K562 (cell line): ENCODE measurements around the gene LENEP. TPM values are rescaled to one million over a fixed set of nuclear protein-coding genes. Genes with fewer than 3 reads are reported as not detected.

Source experiments
- BMI1 ChIP-seq: fragments of 150-350 bp; IDR thresholded peaks from 2 replicates; pipeline ENCODE4 v1.6.1; 2014; ENCODE audit warnings: low read length
- BRF1 ChIP-seq: IDR thresholded peaks from 3 replicates; pipeline ENCODE4 v1.6.1; 2011; ENCODE audit warnings: borderline replicate concordance, mild to moderate bottlenecking; ENCODE audit not compliant: insufficient read length; ENCODE audit errors: extremely low read depth
- CBX3 ChIP-seq, 2 experiments: IDR thresholded peaks; 1 replicate in 1 of 2; 2 replicates in 1 of 2; pipeline ENCODE4 v1.6.1; 2012; ENCODE audit warnings: inconsistent platforms in 2 of 2, low read length in 2 of 2, borderline replicate concordance in 1 of 2, control low read depth in 1 of 2
- DDX20 ChIP-seq: fragments of 450-650 bp; IDR thresholded peaks from 2 replicates; pipeline ENCODE4 v1.6.1; 2016; ENCODE audit warnings: missing genetic modification characterization, low read depth, mild to moderate bottlenecking, missing compliant biosample characterization, moderate library complexity
- E2F3 ChIP-seq: fragments of 250-450 bp; sonication (Bioruptor Pico); IDR thresholded peaks from 2 replicates; pipeline ENCODE4 v1.4.0; 2020; ENCODE audit warnings: mild to moderate bottlenecking
- FOXA3 ChIP-seq, 2 experiments: fragments of 450-650 bp in 1 of 2; sonication (generic) in 1 of 2; formaldehyde crosslinking; IDR thresholded peaks in 1 of 2; conservative IDR thresholded peaks in 1 of 2; 2 replicates each; pipeline versions ENCODE4 v1.4.0 to v1.8.0; 2020 to 2022; ENCODE audit warnings: mild to moderate bottlenecking in 2 of 2, missing genetic modification reagents in 1 of 2
- FOXM1 ChIP-seq, 2 experiments: fragments of 450-650 bp in 1 of 2; sonication (generic) in 1 of 2; formaldehyde crosslinking in 1 of 2; IDR thresholded peaks; 2 replicates each; pipeline versions ENCODE4 v1.6.1 to v1.9.0; 2017 to 2022; ENCODE audit warnings: low read depth in 2 of 2, mild to moderate bottlenecking in 2 of 2, missing genetic modification reagents in 1 of 2, moderate library complexity in 1 of 2
- GATA2 ChIP-seq: sonication (generic); formaldehyde crosslinking; IDR thresholded peaks from 2 replicates; pipeline ENCODE4 v1.4.0; 2020; ENCODE audit warnings: mild to moderate bottlenecking, missing genetic modification reagents
- HNRNPLL ChIP-seq: fragments of 200-400 bp; formaldehyde crosslinking; IDR thresholded peaks from 2 replicates; pipeline ENCODE4 v1.6.1; 2017; ENCODE audit warnings: low read length, low read depth, mild to moderate bottlenecking; ENCODE audit not compliant: poor library complexity, severe bottlenecking
- HNRNPUL1 ChIP-seq: fragments of 200-400 bp; formaldehyde crosslinking; IDR thresholded peaks from 2 replicates; pipeline ENCODE4 v1.6.1; 2017; ENCODE audit warnings: low read length
- NCOA4 ChIP-seq: fragments of 450-650 bp; IDR thresholded peaks from 2 replicates; pipeline ENCODE4 v1.6.1; 2018; ENCODE audit warnings: mild to moderate bottlenecking; ENCODE audit not compliant: partially characterized antibody
- PTRF ChIP-seq: fragments of 450-650 bp; IDR thresholded peaks from 2 replicates; pipeline ENCODE4 v1.6.1; 2016; ENCODE audit warnings: mild to moderate bottlenecking, missing genetic modification characterization, missing compliant biosample characterization
- RBM34 ChIP-seq: fragments of 200-400 bp; formaldehyde crosslinking; IDR thresholded peaks from 2 replicates; pipeline ENCODE4 v1.6.1; 2018; ENCODE audit warnings: low read length, borderline replicate concordance; ENCODE audit not compliant: insufficient read depth
- RHOXF2B ChIP-seq: fragments of 250-450 bp; sonication (Bioruptor Pico); conservative IDR thresholded peaks from 2 replicates; pipeline ENCODE4 v1.5.1; 2021
- SIN3B ChIP-seq: fragments of 450-650 bp; IDR thresholded peaks from 2 replicates; pipeline ENCODE4 v1.6.1; 2017; ENCODE audit warnings: low read depth, mild to moderate bottlenecking, moderate library complexity
- SRSF1 ChIP-seq: fragments of 200-400 bp; formaldehyde crosslinking; IDR thresholded peaks from 2 replicates; pipeline ENCODE4 v1.6.1; 2017; ENCODE audit warnings: mild to moderate bottlenecking, low read depth, low read length, moderate library complexity
- YBX1 ChIP-seq: fragments of 450-650 bp; IDR thresholded peaks from 2 replicates; pipeline ENCODE4 v1.7.1; 2016; ENCODE audit warnings: mild to moderate bottlenecking
- ZC3H8 ChIP-seq: fragments of 450-650 bp; IDR thresholded peaks from 2 replicates; pipeline ENCODE4 v1.6.1; 2017
- ZKSCAN3 ChIP-seq: fragments of 250-450 bp; sonication (Bioruptor Pico); IDR thresholded peaks from 2 replicates; pipeline ENCODE4 v1.4.0; 2020
- ZNF184 ChIP-seq: sonication (generic); formaldehyde crosslinking; IDR thresholded peaks from 2 replicates; pipeline ENCODE4 v1.5.0; 2020; ENCODE audit warnings: missing genetic modification reagents
- ZNF445 ChIP-seq: fragments of 250-450 bp; sonication (Bioruptor Pico); IDR thresholded peaks from 2 replicates; pipeline ENCODE4 v1.4.0; 2020; ENCODE audit warnings: low read depth, mild to moderate bottlenecking, moderate library complexity
- polyA plus RNA-seq, 8 experiments: library from polyadenylated mRNA; depleted of rRNA in 4 of 8; stranded (reverse) in 5 of 8; unstranded in 3 of 8; fragments of >200 nt; fragmentation: Nextera tagmentation in 2 of 8; fragmentation: Illumina TruSeq in 1 of 8; extraction: Ambion mirVana in 2 of 8; extraction: Trizol in 1 of 8; gene quantifications; 2 replicates each; pipeline versions ENCODE4 v1.2.1 to v1.2.3, GENCODE V29; 2011 to 2014; ENCODE audit warnings: inconsistent platforms in 1 of 8, missing spikeins in 1 of 8
- total RNA-seq, 7 experiments: library from RNA; depleted of rRNA in 6 of 7; stranded (reverse); fragments of >200 nt in 6 of 7; fragmentation: Illumina TruSeq in 2 of 7; extraction: Trizol in 2 of 7; gene quantifications; 2 replicates each; pipeline versions ENCODE4 v1.2.1 to v1.2.3, GENCODE V29; 2011 to 2021; ENCODE audit warnings: low replicate concordance in 1 of 7
- TF ChIP-seq, protein P1 (sequence below): sonication (generic); formaldehyde crosslinking; IDR thresholded peaks from 2 replicates; pipeline ENCODE4 v1.9.0; 2022; ENCODE audit warnings: mild to moderate bottlenecking, missing genetic modification reagents
- TF ChIP-seq, protein P2 (sequence below): fragments of 450-650 bp; IDR thresholded peaks from 2 replicates; pipeline ENCODE4 v1.6.1; 2016; ENCODE audit warnings: borderline replicate concordance
- TF ChIP-seq, protein P3 (sequence below): fragments of 450-650 bp; IDR thresholded peaks from 2 replicates; pipeline ENCODE4 v1.6.1; 2016; ENCODE audit warnings: antibody characterized with exemption

The LENEP gene
- total and polyA plus RNA-seq, 9 of the 15 experiments (the other 6 are each of a cell fraction or from before 2014, with no cell fraction given): 0.23 to 0.87 (median 0.67) TPM; not detected in 5

DNA sequence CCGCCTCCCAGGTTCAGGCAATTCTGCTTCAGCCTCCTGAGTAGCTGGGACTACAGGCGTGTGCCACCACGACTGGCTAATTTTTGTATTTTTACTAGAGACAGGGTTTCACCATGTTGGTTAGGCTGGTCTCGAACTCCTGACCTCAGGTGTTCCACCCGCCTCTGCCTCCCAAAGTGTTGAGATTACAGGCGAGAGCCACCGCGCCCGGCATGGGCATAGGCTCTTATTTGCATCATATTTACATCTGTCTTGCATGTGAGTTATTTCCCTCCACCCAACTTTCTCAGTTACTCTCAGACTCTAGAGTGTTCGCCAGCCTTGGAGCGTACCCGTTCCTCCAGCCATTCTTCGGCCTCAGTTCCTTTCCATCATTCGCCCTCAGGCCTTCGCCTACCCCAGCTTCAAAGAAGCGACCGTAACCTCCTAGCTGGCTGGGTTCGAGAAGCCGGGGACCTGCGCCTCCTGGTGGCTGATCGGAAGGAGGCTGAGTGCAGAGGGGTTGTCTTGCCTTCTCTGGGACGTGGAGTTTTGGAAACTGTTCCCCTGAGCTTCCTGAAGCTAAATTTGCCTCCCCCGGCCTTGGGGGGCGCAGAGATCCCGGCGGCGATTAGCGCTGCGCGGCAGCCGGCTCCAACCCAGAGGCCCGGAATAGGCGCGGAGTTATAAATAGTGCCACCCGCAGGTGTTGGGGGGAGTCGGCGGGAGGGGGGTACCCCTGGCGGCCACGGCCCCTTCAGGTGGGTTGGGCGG lies 5.6 kb downstream of the LENEP start (continued):
- TF ChIP-seq, protein P1, sequence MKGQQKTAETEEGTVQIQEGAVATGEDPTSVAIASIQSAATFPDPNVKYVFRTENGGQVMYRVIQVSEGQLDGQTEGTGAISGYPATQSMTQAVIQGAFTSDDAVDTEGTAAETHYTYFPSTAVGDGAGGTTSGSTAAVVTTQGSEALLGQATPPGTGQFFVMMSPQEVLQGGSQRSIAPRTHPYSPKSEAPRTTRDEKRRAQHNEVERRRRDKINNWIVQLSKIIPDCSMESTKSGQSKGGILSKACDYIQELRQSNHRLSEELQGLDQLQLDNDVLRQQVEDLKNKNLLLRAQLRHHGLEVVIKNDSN (CRISPR knock-in tag): 0 out of 2 replicates have a peak, but pooled peaks have one; percentile 8
- TF ChIP-seq E2F3 (CRISPR knock-in tag) (no peak), NCOA4 (no peak), ZKSCAN3 (no peak), CBX3 (IDR thresholded peaks at IDR 0.05; ENCODE audit: borderline replicate concordance in 1 of 2, low read length in 2 of 2) (no peak), FOXM1 (IDR thresholded peaks at IDR 0.05; ENCODE audit: low read depth) (no peak), FOXM1 (CRISPR knock-in tag; IDR thresholded peaks at IDR 0.05; ENCODE audit: low read depth) (no peak), ZC3H8 (no peak), HNRNPUL1 (no peak), DDX20 (tag) (no peak), YBX1 (no peak), BRF1 (no peak), ZNF445 (no peak), SIN3B (no peak), ZNF184 (CRISPR knock-in tag) (no peak), RBM34 (no peak), PTRF (no peak), GATA2 (CRISPR knock-in tag) (peak; percentile 73), SRSF1 (no peak), HNRNPLL (no peak), FOXA3 (CRISPR knock-in tag; conservative IDR thresholded peaks at IDR 0.05 in 1 of 2, IDR thresholded peaks at IDR 0.05 in 1 of 2) (no peak), BMI1 (no peak), RHOXF2B (CRISPR knock-in tag) (no peak)
- TF ChIP-seq, protein P2, sequence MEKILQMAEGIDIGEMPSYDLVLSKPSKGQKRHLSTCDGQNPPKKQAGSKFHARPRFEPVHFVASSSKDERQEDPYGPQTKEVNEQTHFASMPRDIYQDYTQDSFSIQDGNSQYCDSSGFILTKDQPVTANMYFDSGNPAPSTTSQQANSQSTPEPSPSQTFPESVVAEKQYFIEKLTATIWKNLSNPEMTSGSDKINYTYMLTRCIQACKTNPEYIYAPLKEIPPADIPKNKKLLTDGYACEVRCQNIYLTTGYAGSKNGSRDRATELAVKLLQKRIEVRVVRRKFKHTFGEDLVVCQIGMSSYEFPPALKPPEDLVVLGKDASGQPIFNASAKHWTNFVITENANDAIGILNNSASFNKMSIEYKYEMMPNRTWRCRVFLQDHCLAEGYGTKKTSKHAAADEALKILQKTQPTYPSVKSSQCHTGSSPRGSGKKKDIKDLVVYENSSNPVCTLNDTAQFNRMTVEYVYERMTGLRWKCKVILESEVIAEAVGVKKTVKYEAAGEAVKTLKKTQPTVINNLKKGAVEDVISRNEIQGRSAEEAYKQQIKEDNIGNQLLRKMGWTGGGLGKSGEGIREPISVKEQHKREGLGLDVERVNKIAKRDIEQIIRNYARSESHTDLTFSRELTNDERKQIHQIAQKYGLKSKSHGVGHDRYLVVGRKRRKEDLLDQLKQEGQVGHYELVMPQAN: no peak
- TF ChIP-seq, protein P3, sequence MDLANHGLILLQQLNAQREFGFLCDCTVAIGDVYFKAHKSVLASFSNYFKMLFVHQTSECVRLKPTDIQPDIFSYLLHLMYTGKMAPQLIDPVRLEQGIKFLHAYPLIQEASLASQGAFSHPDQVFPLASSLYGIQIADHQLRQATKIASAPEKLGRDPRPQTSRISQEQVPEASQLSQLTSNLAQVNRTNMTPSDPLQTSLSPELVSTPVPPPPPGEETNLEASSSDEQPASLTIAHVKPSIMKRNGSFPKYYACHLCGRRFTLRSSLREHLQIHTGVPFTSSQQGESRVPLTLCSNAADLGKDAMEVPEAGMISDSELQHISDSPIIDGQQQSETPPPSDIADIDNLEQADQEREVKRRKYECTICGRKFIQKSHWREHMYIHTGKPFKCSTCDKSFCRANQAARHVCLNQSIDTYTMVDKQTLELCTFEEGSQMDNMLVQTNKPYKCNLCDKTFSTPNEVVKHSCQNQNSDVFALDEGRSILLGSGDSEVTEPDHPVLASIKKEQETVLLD: peak; percentile 15; the same call in 1 of the 2 replicates
